CD4-positive, alpha-beta T cell treated with Interleukin-15 for 1 hour (primary cell): ENCODE results near the gene TMEM87B.
A peak's percentile ranks its signal among the peaks of the same experiment; 100 is the strongest.
"Not testable (repeated sequence)": the region's sequence is repeated elsewhere in the genome, so short reads cannot be mapped to it uniquely, and the experiment has no call there.

ENCODE experiments used
- DNase-seq: peaks from one replicate; pipeline ENCODE4 v3.0.0-alpha.2; 2020

The TMEM87B gene

GRCh38 chr2:112074506-112074905 lies 19.4 kb downstream of the TMEM87B start:
- DNase-seq: no peak

GRCh38 chr2:112075490-112076260 lies 20.6 kb downstream of the TMEM87B start:
- no peak for DNase-seq

GRCh38 chr2:112077814-112078213 lies 22.7 kb downstream of the TMEM87B start:
- no peak for DNase-seq

- DNase-seq: no peak
These were observed 26.2 kb downstream of the TMEM87B start for GRCh38 chr2:112081262-112081661.

DNA sequence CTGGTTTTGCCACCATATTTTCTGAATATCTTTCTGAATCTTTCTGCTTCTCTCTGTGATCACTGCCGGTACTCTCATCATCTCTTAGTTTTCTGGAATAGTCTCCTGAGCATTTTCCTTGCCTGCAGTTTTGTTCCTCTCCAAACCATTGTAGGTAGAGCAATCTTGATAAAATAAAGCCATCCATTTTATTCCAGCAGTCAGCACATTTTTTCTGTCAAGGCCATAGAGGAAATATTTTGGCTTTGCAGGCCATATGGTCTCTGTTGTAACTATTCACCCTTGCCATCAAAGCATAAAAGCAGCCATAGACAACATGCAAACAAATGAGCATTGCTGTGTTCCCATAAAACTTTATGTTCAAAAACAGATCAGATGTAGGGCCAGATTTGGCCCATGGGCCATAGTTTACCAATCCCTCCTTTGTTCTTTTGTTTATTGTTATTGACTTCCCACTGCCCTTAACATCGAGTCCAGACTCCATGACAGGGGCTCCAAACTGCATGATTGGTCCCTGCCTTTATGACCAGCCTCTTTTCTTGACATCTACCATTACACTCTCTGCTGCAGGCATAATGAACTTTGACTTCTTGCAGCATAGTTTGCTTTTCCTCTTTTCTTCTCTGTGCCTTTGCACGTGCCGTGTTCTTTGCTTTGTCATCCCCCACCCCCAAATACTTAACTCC lies 29.8 kb downstream of the TMEM87B start:
- DNase-seq: no peak

DNA sequence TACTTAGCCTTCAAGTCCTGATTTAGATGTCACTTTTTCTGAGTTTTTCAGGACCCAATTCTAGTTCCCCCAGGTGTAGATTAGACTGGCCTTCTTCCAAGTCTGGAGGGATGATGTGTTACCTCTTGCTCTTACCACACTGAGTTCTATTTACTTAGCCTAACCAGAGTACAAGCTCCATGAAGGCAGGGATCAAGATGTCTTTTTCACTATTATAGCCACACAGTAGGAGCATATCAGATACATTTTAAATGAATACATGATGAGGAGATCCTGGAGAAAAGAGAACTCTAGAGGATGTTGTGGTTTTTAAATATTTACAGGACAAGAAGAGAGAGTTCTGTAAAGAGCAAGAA lies 30.3 kb downstream of the TMEM87B start:
- no peak for DNase-seq

DNA sequence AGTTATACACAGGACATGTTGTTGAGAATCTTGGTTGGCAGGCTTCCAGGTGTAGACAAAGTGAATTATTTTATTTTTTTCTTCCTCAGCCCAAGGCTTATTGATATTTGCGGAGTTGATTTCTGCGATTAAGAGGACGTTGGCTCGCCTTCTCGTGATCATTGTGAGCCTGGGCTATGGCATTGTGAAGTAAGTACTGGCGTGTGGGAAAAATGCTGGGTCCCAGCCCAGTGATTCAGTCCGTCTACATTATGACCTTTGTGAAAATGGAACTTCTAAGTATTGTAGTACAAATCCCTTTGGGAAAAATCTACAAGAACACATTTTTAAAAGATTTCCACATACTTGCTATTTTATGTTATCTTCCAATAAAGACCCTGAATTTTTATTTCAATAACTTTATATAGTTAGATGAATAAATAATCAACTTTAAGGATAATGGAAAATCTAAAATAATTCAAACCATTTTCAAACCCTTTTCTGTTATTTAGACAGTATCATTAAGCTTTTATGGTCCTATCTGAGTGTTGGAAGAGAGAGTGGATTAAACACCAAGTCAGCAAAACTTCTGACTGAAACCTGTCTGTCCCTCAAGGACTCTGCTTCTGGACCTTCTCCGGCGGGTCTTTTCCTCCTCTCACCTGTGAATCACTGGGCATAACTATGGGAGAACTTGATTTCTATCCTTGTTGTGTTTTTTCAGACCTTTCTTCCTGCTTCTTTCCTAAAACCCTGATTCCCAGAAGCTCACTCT lies 31.0 kb downstream of the TMEM87B start:
- no peak for DNase-seq

DNA sequence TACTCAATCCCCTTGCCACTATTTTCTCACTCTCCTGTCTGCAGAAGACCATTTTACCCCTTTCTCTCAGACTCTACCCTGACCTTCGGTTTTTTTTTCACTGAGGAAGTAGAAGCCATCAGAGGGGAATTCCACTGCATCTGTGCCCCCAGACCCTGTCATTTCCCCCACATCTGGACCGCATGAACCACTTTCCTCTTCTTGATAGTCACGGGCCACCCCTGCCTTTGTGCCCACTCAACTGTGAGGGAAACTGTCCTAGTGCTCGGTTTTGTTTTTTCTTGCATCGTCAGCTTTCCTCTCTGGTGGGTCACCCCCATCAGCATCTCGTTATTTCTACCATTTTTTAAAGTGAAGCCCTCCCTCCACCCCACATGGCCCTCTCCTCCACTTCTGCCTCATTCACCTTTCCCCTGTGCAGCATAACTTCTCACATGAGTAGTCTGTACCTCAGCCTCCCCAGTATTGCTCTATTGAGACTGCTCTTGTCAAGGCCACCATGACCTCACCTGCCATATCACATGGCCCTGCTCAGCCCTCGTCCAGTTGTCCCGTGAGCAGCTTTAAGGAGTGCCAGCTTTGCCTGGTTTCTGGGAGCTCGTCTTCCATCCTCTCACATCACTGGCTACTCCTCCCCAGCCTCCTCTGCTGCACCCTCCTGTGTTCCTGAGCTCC lies 32.4 kb downstream of the TMEM87B start:
- DNase-seq: peak; percentile 47

GRCh38 chr2:112089375-112089774 lies 34.3 kb downstream of the TMEM87B start:
- no peak for DNase-seq

GRCh38 chr2:112092286-112093041 lies 37.4 kb downstream of the TMEM87B start:
- DNase-seq: no peak

DNA sequence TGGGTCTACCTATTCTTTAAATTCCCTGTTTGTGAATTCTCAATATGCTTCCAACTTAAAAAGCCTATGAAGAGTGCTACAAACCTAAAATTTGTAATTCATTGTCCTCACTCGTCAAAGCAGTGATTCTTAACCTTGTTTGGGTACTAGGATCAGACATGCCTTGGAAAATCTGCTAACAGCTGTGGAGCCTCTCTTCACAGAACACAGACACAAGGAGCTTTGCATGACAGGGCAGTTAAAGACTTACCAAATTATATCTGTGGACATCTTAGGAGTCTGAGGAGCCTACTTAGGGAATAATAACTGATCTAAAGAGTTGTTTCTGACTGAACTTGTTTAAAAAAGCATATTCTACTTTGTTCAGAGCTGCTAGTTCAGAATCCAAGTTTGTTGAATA lies 38.1 kb downstream of the TMEM87B start:
- DNase-seq: no peak

DNA sequence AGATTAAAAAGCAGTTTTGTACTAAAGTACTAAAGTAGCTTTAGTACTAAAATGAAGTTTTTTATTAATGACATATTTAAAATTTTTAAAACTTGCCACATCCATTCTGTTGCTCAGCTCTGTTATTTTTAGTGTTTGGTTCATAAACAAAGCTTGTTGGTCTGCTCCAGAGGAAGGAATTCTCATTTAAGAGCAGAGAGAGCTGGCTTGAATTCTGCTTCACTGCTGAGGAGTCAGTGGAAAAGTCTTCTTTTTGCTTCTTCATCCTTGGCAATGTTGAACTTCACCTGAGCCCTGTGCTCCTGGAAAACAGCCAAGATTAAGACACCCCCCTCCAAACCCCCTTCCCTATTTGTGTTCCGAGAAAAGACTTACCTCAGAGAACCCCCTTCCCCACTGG lies 40.6 kb downstream of the TMEM87B start:
- DNase-seq: no peak

DNA sequence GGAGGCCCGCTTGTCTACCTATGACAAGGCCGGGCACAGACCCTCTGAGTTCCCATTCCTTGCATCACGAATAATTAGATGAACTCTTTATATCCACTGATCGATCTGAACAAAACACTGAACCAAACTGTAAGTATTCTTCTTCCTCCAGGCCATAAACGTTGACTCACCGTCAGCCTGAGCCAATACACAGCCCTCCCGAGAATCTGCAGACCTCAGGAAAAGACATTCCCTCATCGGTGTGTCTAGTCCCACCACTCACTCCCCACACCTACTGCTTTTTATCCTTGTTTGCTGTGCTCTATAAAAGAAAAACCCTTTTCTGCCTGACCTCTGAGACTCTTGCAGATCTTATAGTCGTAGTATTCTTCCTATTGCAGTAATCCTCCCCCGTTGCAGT lies 41.0 kb downstream of the TMEM87B start:
- no peak for DNase-seq

GRCh38 chr2:112108178-112108832 lies 53.2 kb downstream of the TMEM87B start:
- DNase-seq: no peak

- DNase-seq: no peak
These were observed 54.2 kb downstream of the TMEM87B start for GRCh38 chr2:112109278-112109677.

GRCh38 chr2:112110966-112111365 lies 55.9 kb downstream of the TMEM87B start:
- DNase-seq: no peak

- DNase-seq: not testable (repeated sequence)
These were observed 58.3 kb downstream of the TMEM87B start for GRCh38 chr2:112113354-112113753.

DNA sequence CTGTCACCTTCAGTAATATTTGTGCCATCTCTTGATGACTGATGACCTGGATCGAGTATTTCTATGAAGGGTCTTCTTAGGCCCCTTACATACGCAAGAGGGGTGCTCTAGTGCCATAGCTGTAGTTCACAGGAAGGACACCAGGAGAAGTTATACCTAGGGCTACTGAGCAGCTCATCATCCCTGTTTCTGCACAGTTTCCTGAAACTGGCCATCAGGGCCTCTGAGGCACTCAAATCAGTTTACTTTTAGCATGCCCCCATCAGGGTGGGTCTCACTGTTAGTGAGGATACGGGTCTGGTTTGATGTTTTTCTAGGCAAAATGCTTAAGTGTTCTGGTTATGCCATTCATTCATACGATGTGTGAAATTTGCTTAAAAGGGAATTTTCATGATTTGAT lies 63.1 kb downstream of the TMEM87B start:
- DNase-seq: no peak

- no peak for DNase-seq
These were observed 66.7 kb downstream of the TMEM87B start for GRCh38 chr2:112121682-112122254.

DNA sequence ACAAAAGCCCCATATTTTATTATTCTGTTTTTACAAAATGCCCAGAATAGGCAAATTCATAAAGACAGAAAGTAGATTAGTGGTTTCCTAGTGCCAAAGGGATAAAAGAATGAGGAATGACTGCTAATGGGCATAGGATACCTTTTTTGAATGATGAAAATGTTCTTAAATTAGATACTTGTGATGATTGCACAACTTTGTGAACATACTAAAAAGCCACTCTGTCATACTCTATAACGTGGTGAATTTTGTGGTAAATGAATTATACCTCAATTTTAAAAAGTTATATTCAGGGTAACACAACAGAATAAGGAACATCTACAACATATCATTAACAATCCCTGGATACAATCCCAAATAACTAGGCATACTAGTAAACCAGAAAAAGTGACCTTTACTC lies 74.0 kb downstream of the TMEM87B start:
- no peak for DNase-seq

DNA sequence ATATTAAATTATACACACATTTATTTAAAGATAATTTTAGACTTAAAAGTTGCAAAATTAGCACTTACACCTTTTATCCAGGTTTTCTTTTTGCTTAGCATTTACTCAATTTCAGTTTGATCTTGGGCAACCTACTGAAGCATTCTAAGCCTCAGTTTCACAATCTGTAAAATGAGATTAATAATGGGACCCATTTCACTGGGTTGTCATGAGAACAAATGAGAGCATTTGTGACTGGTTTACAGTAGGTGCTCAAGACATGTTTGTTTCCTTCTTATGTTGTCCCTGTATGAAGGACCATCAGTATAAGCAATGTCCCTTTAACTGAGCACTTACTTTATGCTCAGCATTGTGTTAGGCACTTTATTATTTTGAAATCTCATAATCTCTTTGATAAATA lies 78.3 kb downstream of the TMEM87B start:
- no peak for DNase-seq

GRCh38 chr2:112134120-112134519 lies 79.1 kb downstream of the TMEM87B start:
- DNase-seq: no peak
